Fibroblast of the aortic adventitia (primary cell): ENCODE measurements around the gene TMEM238. TPM values are rescaled to one million over a fixed set of nuclear protein-coding genes. Genes with fewer than 3 reads are reported as not detected.

Experiments
- DNase-seq: peaks from one replicate; pipeline ENCODE4 v3.0.0-alpha.2; 2010; ENCODE audit warnings: low read depth
- H3K4me3 ChIP-seq: 2 replicates; pipeline ENCODE4 v1.5.1; 2011; ENCODE audit warnings: low read depth, mild to moderate bottlenecking, control low read depth, low read length, moderate library complexity
- CTCF ChIP-seq: IDR thresholded peaks from 2 replicates; pipeline ENCODE4 v1.5.1; 2011; ENCODE audit warnings: mild to moderate bottlenecking, low read length, control low read depth, inconsistent platforms; ENCODE audit not compliant: insufficient read depth
- total RNA-seq: library from RNA; depleted of rRNA; stranded (reverse); fragments of >200 nt; gene quantifications from 2 replicates; pipeline ENCODE4 v1.2.3, GENCODE V29; 2012; ENCODE audit warnings: low replicate concordance

Gene TMEM238
- total RNA-seq, 1 donor: not detected

DNA sequence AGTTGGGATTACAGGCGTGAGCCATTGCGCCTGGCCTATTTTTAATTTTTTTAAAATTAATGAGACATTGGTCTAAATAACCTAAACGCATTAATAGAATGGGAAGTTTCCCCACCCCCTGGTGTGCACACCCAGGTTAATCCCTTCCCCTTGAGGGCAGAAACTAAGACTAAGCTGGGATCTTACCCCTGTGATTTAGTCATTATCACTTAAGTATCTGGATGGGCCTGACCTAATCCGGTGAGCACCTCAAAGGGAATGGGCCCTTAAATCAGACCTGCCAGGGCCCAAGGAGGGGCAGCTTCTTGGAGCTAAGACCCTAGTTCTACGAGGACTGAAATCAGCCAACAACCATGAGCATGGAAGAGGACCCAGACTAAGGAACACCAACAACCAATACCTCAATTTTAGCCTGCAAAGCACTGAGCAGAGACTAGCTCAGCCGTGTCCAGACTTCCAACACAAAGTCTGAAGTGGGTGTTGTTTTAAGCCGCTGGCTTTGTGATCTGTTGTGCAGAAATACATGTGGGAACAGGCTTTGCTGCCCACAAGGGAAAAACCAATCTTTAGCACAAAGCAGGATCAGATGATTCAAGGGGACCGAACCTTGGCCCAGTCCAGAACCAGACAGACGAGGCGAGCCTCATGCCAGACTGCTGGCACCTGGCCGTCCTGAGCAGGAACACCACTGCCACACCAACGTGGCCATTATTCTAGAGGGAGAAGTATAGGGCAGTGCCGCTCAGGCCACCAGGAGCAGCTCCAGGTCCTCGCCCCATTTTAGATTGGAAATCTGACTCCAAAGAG lies 16.4 kb upstream of the TMEM238 start:
- H3K4me3 ChIP-seq: no peak overlapping the region
- no peak for DNase-seq
- no peak for TF ChIP-seq CTCF

DNA sequence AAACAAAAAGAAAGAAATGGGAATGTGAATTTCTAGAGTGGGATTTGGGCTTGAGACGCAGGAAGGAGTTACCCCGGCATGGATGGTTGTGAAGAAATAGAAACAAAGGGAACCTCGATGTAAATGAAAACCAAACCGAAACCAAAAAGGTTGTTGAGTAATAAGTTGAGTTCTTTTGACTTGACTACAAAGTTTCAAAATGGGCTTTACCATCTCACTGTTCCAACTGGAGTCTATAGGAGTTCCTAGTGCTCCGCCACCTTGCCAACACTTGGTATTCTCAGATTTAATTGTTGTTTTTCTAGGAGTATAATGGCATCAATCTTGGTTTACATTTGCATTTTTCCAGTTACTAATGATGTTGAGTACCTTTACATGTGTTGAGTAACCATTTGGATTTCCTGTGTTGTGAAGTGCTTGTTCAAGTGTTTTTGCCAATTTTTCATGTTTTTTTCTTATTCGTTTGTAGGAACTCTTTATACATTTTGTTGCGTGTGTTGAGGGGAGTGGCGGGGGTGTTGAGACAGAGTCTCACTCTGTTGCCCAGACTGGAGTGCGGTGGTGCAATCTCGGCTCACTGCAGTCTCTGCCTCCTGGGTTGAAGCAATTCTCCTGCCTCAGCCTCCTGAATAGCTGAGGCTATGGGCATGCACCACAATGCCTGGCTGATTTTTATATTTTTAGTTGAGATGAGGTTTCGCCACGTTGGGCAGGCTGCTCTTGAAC lies 14.3 kb upstream of the TMEM238 start:
- DNase-seq: no peak
- TF ChIP-seq CTCF: no peak

DNA sequence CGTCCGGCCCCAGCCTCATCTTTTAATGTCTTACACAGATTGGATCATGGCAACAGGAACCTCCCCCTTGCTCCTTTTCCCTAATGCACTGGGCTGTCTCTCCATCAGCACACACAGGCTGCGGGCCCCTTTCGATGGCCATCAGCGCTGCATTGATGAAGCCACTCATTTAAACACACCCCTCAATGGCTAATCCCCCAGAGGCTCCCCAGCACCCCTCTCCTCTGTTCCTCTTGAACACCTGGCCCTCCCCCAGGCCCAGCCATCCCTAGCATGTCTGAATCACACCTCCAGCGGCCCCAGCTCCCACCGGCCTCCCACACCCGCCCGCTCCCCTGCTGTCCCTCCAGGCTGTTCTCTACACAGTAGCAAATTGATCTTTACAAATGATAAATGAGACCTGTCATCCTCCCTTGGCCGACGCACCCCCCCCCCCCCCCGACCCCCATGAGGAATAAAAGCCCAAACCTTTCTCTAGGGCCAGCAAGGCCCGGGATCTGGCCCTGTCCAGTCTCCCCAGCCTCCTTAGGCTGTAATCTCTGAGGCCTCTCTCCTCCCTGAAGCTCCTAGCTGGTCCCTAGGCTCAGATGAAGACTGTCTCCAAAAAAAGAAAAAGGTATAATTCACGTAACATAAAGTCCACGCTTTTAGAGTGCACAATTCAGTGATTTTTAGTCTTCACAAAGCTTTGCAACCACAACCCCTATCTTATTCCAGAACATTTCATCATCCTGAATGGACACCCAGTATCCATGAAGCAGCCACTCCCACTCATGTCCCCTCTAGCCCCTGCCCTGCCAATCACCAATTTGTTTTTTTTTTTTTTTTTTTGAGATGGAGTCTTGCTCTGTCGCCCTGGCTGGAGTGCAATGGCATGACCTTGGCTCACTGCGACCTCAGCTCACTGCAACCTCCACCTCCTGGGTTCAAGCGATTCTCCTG lies 9.0 kb upstream of the TMEM238 start:
- H3K4me3 ChIP-seq: no peak overlapping the region
- DNase-seq: no peak
- TF ChIP-seq CTCF: no peak

More for the DNA sequence above, 14.3 kb upstream of the TMEM238 start:
- H3K4me3 ChIP-seq: no peak overlapping the region

GRCh38 chr19:55391702-55392615 lies 7.9 kb upstream of the TMEM238 start:
- H3K4me3 ChIP-seq: no peak overlapping the region
- no peak for TF ChIP-seq CTCF
- DNase-seq: no peak

DNA sequence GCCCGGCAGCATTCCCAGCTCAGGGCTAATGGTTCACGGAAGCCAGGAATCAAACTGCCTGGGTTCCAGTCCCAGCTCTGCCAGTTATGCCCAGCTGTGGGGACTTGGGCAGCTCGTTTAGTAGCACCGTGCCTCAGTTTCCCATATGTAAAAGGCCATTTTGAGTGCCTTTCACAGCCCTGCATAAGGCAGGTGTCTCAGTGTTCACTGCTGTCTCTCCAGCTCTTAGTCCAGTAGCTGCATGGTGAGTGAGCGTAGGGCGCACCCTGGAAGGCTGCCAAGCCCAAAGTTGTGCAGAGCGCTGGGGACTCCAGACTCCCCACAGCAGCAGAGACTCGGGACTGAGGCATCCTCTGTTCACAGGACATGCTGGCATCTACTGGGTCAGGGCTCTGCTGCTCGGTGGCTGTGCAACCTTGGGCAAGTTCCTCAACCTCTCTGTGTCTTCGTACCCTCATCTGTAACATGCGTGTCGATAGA lies 7.1 kb upstream of the TMEM238 start:
- no peak for DNase-seq
- no peak overlapping the region for H3K4me3 ChIP-seq
- TF ChIP-seq CTCF: no peak
